Fibroblast of skin of right quadriceps (primary cell): ENCODE data around the gene C1QL1.
A peak's percentile ranks its signal among the peaks of the same experiment; 100 is the strongest.
"Not testable (repeated sequence)": the region's sequence is repeated elsewhere in the genome, so short reads cannot be mapped to it uniquely, and the experiment has no call there.

Experiments
- DNase-seq: peaks from one replicate; pipeline ENCODE4 v3.0.0-alpha.2; 2013

The C1QL1 gene

DNA sequence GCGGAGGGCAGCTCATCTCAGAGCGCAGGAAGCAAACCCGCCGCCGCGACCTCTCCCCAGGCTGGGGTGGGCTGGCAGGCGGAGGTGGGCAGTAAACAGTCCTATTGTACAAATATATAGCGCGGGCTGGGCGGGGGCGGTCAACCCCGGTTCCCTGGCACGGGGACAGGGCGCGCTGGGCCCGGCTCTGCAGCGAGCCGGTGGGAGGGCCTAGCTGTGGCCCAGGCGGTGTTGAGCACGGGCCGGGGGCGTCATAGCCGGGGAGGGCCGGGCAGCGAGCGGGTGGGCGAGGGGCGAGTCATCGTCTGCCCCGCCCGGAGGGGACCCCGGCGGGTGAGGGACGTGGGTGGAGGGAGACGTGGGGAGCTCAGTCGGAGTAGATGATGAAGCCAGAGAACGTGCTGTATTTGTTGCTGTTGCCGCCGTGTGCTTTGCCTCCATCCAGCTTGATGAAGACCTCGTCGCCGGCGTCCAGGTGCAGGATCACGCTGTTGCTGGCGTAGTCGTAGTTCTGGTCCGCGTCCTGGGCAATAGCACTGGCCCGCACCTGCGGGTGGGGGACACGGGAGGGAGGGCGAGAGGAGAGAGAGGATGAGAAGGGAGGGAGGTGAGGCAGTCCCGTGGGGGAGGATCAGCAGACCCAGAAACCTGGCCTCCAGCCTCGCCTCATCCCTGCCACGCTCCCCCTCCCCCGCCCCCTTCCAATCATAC lies 8.1 kb downstream of the C1QL1 start:
- DNase-seq = no peak

DNA sequence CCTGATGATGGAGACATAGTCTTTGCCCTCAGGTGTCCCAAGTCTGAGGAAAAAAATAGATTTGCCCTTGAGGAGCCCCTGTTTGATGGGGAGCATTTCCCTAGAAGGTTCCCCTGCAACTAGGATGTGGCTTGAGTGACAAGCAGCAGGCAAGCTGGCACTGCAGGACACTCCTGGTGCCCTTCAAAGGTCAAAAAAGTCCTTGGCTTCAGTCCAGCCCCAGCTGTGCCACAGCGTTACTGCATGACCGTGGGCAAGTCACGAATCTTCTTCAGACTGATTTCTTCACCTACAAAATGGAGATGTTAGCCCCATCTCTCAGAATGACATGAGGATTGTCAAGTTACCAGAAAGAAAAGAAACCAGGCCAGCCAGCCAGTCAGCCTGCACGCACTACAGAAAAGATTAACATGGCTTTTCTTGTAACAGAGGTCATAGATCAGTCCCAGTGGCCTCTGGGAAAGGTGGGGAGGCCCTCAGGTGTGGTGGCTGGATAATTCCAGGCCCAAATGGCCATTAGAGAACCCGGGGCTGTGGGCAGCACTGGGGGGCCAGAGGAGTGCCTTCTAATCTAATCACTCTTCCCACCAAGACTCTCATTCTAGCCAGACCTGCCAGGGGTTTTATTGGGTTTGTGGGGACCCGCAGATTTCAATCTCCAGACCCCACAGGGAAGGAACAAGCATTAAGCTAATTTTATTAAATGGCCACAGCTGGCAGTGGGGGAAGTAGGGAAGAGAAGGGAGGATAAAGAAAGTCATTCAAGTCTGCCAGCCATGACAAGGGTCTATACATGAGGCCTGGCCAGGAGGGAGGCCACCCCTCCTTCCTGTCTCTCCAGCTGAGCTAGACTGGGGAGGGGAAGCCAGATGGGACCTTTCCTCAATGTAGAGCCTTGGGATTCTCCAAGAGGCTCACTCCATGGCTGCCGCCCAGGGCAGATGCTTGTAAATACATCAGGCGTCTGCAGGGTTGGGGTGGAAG lies 10.8 kb downstream of the C1QL1 start:
- DNase-seq = no peak

DNA sequence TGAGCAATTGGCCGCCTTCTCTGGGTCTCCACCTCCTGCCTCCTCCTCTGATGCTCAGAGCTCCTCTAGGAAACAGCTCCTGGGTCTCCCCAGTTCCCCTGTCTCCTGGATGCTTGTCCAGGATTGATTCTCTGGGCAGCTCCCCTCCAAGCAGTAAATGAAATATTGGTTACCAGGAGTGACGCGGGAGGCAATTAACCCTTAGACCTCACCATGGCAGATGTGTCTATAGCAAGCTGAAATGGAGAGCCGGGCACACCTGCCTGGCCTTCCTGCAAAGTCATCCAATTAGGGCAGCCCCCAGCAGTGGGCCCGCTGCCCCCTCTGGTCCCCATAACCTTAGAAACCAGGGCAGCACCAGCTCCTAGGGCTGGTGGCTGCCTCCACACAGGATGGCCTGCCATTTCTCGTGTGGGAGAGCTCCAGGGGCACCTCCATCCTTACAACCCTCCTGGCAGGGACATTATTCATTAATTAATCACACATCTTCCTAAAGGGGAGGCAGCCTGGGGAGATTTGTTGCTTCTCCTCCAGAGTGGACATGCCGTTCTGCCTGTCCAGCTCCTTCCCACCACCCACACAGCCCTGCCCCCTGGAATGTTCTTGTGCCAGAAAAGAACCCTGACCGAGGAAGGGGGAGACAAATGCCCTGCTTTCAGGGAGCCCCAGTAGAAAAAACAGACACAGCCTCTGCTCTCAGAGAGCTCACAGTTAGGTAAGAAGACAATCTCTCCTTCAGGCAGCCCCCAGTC lies 12.3 kb downstream of the C1QL1 start:
- DNase-seq = no peak

DNA sequence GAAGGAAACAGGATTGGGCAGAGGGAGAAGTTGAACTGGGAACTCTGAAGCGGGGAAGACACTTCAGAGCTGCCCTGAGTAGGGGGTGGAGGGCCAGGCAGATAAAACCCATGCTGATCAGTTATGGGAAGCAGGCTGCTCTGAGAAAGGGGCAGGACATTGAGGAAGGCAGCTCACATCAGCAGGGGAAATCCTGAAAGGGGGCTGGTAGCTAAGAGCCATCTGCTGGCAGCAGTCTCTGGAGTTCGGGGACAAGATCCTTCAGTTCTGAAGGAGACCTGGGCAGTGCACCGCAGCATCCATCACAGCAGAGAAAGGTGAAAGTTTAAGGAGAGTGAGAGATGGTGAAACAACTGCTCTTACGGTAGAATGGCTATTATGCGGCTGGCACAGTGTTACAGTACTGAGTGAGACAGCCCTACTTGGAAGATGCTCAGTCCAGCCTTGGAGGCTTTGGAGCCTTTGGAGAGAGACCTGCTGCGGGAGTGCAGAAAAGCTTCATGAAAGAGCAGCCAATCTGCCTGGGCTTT lies 15.1 kb downstream of the C1QL1 start:
- DNase-seq = no peak

DNA sequence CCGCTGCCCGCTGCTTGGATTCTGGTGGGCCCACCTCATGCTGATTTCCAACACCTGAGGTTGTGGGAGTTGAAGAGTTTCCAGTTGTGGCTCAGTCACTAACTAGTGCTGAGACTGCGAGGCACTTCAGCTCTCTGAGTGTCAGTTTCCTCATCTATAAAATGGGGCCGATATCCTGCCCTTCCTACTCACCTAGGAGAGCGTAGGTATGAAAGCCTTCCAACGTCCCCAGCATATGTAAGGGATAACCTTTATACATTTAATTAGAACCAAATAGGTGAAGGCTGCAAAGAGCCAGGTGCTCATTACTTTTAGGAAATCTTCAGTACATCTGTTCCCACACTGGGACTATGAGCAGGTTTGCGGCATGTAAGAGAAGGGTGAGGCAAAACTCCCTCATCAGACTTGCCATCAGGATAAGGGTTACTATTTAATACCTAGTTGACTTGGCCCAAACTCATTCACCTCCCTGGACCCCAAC lies 19.7 kb downstream of the C1QL1 start:
- no peak for DNase-seq

DNA sequence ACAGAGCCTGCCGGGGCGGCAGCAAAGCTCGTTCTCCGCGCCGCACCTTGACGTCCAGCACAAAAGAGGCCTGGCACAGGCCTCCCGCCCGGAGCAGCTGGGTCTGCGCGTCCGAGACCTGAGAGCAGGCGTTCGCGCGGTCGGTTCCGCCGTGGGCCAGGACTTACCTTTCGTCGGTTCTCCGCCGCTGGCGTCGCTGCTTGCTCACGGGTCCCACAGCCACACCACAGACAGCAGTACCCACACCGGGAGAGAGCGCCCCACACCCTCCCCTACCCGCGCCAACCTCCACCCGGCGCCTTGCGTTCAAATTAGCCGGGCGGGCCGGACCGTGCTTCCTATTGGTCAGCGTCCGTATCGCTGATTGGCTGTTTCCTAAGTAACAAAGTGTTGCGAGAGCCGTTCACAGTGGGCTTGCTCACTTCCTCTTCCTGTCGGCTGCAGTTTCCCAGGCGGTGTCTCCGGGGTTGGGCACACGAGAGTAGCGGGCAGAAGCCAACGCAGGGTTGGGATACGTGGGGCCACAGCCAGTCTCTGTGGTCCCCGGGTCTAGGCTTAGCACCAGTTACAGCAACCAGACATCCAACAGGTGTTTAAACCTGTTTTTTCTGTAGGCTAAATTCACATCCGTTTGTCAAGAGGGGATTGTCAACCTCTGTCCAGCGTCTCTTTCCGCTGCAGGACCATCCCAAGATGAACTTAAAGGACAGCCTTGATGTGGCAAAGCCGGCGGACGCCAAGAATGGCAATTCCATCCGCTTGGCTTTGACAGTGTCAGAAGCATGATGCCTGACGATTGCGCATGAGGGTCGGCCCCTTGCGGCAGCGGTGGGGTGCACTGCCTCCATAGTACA lies 20.4 kb downstream of the C1QL1 start, which contains the start of gene KIF18B:
Gene KIF18B (minus strand): TSS at position 313 of the 854 bp plus-strand sequence. CDS start 11,429 bp downstream, outside the sequence.
- peak; percentile 95 for DNase-seq

DNA sequence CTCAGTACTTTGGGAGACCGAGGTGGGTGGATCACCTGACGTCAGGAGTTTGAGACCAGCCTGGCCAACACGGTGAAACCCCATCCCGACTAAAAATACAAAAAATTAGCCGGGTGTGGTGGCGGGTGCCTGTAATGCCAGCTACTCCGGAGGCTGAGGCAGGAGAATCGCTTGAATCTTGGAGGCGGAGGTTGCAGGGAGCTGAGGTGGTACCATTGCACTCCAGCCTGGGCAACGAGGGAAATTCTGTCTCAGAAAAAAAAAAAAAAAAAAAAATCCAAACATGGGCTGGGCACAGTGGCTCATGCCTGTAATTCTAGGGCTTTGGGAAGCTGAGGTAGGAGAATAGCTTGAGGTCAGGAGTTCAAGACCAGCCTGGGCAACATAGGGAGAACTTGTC lies 22.5 kb downstream of the C1QL1 start:
- not testable (repeated sequence) for DNase-seq

DNA sequence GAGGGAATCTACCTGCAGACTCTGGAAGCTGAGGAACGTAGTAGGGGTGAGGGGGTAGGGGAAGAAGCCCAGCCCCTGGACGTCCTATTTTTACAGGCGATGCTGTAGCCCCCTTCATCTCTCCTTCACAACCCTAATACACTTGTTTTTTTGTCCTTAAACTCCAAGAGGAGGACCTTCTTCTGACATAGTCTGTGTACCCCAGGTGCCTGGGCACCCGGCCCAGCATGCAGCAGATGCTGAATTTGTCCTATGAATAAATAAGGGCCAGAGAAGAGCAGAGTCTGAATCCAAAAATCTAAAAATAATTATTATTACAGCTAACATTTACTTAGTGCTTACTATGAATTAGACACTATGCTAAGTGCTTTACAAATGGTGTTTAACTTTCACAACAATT lies 25.6 kb downstream of the C1QL1 start:
- DNase-seq = no peak

DNA sequence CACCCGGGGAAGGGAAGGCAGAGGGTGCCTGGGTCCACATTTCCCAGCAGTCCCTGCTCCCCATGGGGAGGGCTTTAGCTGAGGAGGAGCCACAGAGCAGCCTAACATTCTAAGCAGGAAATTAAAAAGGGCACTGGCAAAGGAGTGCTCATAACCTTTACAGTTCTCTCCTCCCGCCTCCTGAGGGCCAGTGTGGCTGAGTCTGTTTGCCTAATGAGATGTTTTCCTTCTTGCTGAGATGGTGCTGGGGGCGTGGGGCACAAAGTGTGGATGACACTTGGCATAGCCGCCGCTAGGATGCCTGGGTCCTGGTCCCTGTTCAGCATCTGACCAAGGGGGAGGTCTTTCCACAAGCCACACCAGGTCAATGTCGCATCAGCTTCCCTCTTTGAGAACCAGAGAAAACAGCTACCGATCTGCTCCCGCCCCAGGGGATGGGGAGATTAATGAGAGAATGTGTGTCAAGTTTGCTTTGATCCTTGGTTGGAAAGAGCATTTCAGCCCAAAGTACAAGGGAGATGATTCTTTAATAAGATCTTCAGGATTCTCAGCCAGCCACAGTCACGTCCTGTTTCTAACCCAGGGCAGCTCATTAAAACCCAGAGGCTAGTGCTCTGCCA lies 26.3 kb downstream of the C1QL1 start:
- no peak for DNase-seq

DNA sequence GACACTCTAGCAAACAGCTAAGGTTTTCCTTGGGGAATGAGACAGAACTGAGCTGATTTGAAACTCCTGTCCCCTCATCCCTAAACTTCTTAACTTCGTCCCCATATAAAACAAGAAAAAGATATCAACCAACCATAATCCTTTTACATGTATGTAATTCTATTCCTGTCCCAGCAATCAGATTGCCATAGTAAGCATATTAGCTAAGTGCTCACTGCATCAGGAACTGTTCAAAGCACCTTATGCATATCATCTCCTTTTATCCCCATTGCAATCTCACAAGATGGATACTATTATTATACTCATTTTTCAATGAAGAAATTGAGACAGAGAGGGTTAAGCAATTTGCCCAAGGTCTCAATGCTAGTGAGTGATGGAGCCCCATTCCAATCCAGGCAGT lies 27.3 kb downstream of the C1QL1 start:
- no peak for DNase-seq

DNA sequence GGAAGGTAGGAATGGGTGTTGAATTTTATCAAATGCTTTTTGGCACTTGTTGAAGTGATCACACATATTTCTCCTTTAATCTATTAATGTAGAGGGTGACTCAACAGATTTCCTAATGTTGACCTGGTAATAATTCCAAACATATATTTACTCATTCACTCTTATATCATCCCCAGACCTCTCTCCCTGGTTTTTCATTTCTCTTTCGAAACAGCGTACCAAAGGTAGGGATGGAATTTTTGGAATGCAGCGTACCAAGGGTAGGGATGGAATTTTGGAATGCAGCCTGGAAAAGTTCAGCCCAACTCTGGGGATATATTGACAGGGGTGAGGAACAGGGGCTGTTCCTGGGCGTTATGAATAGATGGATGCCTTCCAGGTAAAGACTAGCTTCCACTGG lies 27.8 kb downstream of the C1QL1 start:
- peak; percentile 74 for DNase-seq

DNA sequence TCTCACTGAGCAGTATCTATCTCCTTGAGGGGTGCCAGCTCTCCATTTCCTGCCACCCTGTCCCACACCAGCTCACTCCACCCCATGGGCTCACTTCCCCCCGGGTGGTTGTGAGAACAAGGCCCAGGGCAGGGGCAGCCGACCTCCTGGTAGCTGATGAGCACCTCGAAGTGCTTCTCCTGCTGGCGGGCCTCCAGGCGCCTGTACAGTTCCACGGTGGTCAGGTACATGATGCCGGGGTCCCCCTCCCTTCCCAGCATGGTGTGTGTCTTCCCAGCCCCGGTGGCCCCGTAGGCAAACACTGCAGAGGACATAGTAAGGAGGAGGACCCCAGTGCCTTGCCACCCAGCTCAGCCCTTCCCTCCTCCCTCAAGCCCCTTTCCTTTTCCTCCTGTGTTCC lies 33.0 kb downstream of the C1QL1 start:
- no peak for DNase-seq

DNA sequence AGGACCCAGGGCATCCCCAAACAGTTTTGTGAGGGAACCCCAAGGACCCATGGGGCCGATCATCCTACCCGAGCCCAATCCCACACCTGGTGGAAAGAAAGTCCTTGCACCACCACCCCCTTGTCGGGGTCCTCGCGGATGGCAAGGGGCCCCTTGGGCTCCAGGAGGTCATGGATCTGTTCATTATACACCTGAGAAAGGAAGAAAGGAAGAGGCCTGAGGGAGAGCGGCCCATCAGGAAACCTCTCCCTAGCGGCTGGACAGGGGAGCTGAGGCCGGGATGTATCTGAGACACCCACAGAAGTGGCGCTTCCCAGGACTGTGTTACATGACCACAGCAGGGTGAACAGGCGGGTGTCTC lies 33.4 kb downstream of the C1QL1 start:
- no peak for DNase-seq

DNA sequence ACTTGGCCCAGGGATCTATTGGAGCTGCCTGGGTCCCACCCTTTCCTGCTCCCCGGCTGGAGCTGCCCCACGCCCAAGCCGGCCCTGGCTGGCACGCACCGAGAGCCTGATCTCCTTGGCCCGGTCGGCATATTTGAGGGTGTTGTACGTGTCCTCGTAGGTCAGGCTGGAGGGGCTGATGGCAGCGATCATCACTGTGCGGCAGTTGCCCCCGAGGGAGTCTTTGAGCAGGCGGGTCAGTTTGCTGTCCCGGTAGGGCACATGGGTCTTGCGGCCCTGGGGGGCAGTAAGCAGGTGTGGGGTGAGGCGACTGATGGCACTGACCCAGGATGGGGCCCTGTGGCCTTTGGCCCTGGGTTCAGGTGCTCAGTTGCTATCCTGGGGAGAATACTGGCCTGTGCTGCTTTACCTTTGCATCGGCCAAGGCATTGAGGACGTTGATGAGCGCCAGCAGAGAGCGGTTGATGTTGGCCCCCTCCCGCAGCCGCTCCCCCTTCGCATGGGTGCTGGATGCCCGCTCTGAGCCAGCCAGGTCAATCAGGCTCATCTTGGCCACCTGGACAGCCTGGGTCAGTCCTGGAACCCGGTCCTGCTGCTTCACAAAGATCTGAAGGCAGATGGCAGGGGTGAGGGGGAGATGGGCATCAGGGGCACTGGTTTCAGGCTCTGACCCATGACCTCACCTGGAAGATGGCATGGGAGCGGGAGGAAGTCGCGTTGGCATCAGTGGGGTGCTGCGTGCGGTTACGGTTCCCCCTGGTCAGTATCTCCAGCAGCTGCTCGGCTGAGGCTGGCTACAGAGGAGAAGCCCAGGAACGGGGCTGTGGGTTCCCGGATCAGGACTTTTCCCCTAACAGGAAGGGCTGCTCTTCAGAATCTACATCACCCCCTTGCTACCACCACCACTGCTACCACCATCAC lies 34.0 kb downstream of the C1QL1 start:
- no peak for DNase-seq

DNA sequence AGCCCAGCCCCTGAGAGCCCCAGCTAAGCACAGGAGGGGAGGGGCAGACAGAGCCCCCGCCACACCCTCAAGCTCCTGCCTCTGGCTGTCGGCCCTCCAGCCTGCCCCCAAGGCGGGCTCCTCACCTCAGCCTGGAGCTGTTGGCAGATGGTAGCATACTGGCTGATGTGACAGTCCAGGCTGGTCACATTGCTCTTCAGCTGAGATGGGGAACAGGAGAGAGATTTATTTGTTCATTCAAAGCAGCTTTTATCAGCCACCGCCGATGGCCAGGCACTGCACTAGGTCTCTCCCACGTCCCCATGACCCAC lies 35.4 kb downstream of the C1QL1 start:
- no peak for DNase-seq

DNA sequence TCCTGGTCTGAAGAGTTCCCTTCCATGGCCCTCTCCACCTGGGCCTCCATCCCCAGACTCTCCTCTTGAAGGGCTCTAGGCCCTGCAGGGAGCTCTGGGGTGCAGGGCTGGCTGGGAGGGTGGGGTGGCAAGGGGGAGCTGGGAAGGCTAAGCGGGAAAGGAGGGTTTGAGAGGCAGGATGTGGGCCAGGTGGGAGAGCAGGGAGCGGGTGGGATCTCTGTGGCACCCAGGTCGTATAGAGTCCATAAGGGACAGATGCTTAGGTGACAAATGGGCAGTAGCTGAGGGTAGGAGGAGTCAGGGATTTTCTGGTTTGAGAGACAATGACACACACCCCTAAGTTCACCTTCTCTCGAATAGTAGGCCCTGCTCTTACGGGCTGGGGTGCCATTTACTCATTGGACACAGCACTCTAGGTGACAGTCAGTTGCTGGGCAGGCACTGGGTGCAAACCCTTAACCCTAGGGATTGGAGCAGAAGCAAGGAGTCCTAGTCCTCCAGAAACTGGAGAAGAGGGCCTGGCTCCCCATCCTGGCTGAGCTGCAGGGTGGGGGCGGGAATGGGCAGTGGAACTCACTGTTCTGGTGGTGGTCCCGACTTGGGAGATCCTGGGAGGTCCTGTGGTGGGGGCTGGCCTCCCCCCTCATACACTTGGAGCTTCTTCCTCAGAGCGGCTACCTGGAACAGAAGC lies 35.9 kb downstream of the C1QL1 start:
- DNase-seq = no peak

DNA sequence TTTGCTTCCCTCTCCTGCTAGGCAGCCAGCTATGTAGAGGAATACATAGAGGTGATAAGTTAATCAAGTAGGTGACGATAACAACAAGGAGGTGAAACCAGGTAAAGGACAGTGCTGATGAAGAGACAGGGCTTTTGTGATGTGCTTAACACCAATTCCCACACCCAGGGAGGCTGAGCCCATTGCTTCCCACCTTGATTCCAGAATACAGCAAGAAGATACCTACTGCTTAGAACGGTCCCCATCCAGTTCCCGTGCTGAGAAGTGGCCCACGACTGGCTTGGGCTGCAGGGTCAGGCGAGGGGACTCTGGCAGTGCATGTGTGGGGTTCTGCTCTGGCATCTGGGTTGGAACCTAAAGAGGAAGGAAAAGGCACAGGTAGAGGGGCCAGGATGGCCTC lies 36.7 kb downstream of the C1QL1 start:
- DNase-seq = no peak

DNA sequence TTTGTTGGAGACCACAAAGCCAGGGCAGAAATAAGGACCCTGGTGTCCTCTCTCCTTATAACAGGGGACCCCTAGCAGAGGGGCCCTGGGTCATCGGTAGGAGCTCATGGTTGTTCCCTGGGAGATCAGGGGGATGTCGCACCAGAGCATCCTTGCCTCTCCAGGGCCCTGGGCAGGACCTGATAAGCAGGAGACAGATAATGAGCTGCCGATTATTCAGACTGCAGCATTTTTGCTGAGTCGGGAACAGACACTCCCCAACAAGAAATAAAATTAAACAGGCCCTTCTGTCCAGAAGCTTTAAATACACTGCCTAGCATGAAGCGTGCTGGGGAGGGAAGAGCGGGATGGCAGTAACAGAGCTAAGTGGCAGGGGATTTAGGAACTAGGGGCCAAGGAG lies 37.4 kb downstream of the C1QL1 start:
- DNase-seq = no peak

DNA sequence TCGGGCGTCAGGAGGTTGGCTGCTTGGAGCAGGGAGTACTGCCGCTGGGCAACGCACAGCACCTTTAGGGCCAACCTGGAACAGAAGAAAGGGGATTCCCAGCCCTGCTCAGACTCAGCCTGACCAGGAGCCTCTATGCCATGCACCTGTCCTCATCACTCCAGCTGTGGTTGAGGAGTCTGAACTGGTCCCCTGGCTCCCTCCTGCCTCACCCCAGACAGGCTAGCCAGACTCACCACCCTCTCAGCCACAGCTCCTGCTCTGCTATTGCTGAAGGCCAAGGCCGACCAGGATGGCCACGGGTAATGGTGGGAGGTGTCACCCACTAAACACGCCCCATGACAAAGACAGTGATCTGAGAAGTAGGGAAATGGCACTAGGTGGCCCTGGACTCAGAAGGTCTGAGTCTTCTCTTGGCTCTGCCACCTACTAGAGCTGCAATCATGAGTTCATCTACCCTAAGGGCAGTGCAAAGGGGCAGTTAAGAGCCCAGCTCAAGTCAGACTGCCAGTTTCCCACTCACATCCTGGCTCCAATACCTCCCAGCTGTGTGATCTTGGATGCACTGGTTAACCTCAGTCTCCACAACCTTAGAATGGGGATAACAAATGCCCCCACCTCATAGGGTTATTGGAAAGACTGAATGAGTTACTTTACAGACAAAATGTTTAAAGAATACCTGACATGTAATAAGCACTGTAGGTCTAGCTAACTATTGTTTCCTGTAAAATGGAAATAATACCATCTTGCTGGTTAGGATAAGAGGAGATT lies 39.0 kb downstream of the C1QL1 start:
- DNase-seq = no peak
